ENCODE data around the gene YPEL1.

The YPEL1 gene, protein sequence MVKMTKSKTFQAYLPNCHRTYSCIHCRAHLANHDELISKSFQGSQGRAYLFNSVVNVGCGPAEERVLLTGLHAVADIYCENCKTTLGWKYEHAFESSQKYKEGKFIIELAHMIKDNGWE

GRCh38 chr22:21735200-21736083 lies at the start of gene YPEL1:
TSS of gene YPEL1 (minus strand) at chr22:21735794. CDS start at chr22:21710744, 25,050 bp downstream.
- DNase-seq (ENCODE audit: low spot score), result peak; percentile 97

- no peak for DNase-seq (ENCODE audit: low spot score)
Measured at GRCh38 chr22:21780259-21780658, 44.7 kb upstream of the YPEL1 start.

- no peak for DNase-seq (ENCODE audit: low spot score)
Measured at GRCh38 chr22:21779444-21779843, 43.9 kb upstream of the YPEL1 start.

- no peak for DNase-seq (ENCODE audit: low spot score)
Measured at GRCh38 chr22:21778705-21779363, 43.2 kb upstream of the YPEL1 start.

GRCh38 chr22:21771631-21771976 lies 36.0 kb upstream of the YPEL1 start:
- no peak for DNase-seq (ENCODE audit: low spot score)

DNA sequence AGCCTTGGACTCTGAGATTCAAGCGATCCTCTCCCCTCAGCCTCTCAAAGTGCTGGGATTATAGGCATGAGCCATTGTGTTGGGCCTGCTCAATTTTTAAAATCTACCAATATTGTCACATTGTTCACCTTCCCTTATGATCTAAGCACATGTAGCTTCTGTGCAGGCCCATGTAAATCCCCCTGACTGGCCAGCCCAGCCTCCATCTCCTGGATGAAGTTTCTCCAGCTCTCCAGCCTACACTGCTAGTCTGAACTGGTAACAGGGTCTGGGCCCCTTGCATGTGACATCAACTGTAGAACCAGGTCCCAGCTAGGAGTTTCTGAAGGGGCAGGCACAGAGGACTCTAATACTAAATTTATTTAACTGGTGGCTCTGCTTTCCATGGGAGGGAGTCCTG lies 32.8 kb upstream of the YPEL1 start:
- DNase-seq (ENCODE audit: low spot score), result no peak

DNA sequence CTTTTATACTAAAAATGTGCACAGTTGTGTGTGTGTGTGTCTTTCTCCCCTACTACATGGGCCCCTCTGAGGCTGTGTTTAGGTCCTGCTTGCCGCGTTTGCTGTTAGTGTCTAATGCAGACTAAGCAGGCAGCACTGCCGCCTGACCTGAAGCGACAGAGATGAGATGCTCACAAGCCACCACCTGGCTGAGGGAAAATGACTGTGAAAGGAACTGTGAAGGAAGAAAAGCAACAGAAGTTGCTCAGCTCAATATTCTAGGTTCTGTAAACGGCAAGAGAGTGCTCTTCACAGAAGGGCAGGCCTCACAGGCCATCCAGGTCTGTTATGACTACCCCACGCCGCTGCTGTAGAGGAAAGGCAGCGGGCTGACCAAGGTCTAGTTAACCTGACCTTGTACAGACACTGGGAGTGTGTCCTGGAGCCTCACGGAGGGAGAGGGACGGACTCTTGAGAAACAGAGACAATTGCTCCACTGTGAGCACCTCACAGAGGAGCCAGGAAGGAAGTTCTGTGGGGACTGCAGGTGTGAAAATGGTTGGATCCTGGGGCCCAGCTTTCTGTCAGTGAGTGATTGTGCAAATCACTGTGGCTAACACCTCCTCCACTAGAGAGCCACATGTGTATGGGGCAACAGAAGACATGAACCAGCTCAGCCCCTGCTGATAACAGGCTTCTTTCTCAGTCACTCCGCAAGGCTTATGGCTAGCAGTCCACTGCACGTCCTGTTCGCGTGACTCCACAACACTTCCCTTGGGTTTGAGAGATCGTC lies 31.3 kb upstream of the YPEL1 start:
- no peak for DNase-seq (ENCODE audit: low spot score)

GRCh38 chr22:21765909-21766529 lies 30.4 kb upstream of the YPEL1 start:
- no peak for DNase-seq (ENCODE audit: low spot score)

GRCh38 chr22:21764038-21764804 lies 28.6 kb upstream of the YPEL1 start:
- no peak for DNase-seq (ENCODE audit: low spot score)

GRCh38 chr22:21762712-21763581 lies 27.4 kb upstream of the YPEL1 start:
- no peak for DNase-seq (ENCODE audit: low spot score)

DNA sequence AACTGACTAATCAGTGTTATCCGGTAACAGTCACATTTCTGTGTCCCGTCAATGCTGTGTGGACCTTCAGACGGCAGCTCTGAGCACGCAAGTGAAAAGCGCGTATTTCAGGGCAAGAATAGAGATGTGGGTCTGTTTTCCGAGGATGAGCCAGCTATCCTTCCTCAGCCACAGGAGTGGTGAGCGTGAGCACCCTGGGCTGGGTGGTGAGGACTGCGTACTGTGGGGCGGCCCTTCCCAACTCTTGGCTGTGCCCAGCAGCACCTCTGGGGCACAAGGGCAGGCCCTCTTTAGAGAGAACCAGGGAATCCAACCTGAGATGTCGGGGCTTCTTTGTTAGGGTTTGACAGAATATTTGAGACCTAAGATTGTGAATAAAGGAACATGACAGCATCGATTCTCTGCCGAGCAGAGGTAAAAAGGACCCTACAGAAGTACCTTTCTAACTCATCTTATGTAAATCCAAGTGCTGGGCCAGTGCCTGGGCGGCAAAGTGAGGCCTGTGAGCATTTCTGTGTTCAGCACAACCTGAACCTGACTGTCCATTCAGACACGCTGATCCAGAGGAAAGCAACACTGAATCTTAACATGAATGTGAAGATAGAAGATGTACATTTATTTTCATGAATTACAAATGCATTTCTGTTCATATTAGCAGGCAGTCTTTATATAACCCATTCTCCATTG lies 26.5 kb upstream of the YPEL1 start:
- no peak for DNase-seq (ENCODE audit: low spot score)

GRCh38 chr22:21761086-21761485 lies 25.5 kb upstream of the YPEL1 start:
- DNase-seq (ENCODE audit: low spot score), result no peak

- no peak for DNase-seq (ENCODE audit: low spot score)
Measured at GRCh38 chr22:21760640-21761039, 25.0 kb upstream of the YPEL1 start.

- DNase-seq (ENCODE audit: low spot score), result no peak
Measured at GRCh38 chr22:21759646-21760376, 24.2 kb upstream of the YPEL1 start.

- DNase-seq (ENCODE audit: low spot score), result no peak
Measured at GRCh38 chr22:21759093-21759492, 23.5 kb upstream of the YPEL1 start.

DNA sequence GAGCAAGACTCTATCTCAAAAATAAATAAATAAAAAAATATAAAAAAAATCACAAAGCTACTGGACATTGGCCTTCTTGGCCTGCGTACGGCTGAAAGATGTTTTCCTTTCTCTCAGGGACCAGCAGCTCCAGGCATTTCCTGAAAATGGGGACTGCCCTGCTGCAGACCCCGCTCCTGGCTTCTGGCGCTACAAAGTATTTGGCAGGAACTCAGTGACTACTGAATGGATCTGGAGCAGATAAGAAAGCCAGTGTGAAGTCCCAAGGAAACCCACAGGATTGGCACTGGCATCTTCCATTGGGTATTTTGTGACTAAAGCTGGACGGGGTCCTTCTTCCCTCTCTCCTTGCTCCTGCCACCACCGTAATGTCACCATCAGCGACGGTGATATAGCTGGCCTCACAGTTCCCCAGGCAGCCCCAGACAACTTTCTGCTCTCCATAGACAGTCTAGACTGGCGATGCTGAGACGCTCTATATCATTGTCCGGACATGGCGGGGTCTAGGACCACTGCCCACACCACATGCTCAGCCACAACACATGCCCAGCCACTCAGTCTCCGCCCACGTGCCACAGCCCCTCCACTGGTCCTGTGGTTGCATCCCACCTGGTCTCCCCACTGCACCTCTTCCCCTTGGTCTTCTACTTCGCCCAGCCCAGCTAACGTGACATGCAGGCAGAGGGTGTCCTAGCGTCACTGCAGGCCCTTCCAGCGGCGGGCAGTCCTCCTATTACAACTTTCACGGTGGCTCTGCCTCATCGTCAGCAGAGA lies 22.7 kb upstream of the YPEL1 start:
- no peak for DNase-seq (ENCODE audit: low spot score)

DNA sequence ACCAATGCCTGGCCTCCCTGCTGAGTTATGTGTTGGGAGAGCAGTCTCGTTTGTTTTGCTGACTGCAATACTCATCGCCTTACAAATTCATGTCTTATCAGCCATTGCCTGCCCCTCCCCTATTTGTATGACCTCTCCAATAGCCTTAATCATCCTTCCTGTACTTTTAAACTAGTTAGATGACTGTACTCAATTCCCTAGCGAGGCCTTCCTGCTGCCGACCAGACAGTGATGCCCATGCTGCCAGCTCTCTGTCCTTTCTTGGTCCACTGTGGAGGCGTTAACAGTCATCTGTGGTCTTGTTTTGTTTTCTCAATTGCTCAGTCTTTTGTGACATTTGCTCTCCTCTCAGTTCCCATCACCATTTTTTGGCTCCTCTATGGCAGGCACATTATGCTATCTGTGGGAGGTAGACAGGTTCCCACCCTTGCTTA lies 20.3 kb upstream of the YPEL1 start:
- DNase-seq (ENCODE audit: low spot score), result no peak

DNA sequence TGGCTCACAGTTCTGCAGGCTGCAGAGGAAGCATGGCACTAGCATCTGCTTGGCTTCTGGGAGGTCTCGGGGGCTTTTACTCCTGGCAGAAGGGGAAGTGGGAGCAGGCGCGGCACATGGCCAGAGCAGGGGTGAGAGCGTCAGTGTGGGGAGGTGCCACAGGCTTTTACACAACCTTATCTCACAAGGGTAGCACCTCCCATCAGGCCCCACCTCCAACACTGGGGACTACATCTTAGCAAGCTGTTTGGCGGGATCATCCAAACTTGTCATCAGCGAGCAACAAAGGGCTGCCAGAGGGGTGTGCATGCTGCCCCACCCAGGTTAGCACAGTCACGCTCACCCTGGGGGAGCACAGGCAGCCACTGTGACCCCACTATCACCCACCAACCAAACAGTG lies 18.9 kb upstream of the YPEL1 start:
- peak; percentile 75 for DNase-seq (ENCODE audit: low spot score)

All from germinal center (tissue), 1 donor.